Loucy (cell line): ENCODE data around the gene SNX27.

Source experiments
- H2AFZ ChIP-seq: fragments of 200-600 bp; sonication (generic); 2 replicates; pipeline ENCODE4 v1.6.0; 2016; ENCODE audit warnings: antibody characterized with exemption, mild to moderate bottlenecking, low read length, moderate library complexity
- H3F3A ChIP-seq: fragments of 200-600 bp; 2 replicates; pipeline ENCODE4 v1.6.0; 2016; ENCODE audit warnings: antibody characterized with exemption, low read depth, mild to moderate bottlenecking
- H3K27me3 ChIP-seq: fragments of 200-600 bp; sonication (generic); 2 replicates; pipeline ENCODE4 v1.6.1; 2014; ENCODE audit warnings: low read length, mild to moderate bottlenecking; ENCODE audit not compliant: insufficient read depth, poor library complexity, severe bottlenecking
- H3K36me3 ChIP-seq: fragments of 200-600 bp; sonication (generic); 2 replicates; pipeline ENCODE4 v1.6.1; 2016; ENCODE audit warnings: low read length; ENCODE audit not compliant: insufficient read depth
- H3K4me1 ChIP-seq: fragments of 200-600 bp; sonication (generic); 2 replicates; pipeline ENCODE4 v1.5.1; 2014; ENCODE audit warnings: low read length, mild to moderate bottlenecking; ENCODE audit not compliant: insufficient read depth, poor library complexity, severe bottlenecking
- H3K4me2 ChIP-seq: fragments of 200-600 bp; sonication (generic); 2 replicates; pipeline ENCODE4 v1.6.0; 2014; ENCODE audit warnings: antibody characterized with exemption, low read length, low read depth, mild to moderate bottlenecking; ENCODE audit not compliant: poor library complexity, severe bottlenecking
- H3K4me3 ChIP-seq: fragments of 200-600 bp; sonication (generic); 2 replicates; pipeline ENCODE4 v1.5.1; 2014; ENCODE audit warnings: low read length, mild to moderate bottlenecking, mixed read lengths; ENCODE audit not compliant: poor library complexity, severe bottlenecking
- H3K79me2 ChIP-seq: fragments of 200-600 bp; sonication (generic); 2 replicates; pipeline ENCODE4 v1.6.1; 2014; ENCODE audit warnings: low read length; ENCODE audit not compliant: insufficient read depth
- H3K9ac ChIP-seq: fragments of 200-600 bp; sonication (generic); 2 replicates; pipeline ENCODE4 v1.6.0; 2014; ENCODE audit warnings: mild to moderate bottlenecking, low read depth, low read length, moderate library complexity; ENCODE audit not compliant: poor library complexity, severe bottlenecking
- H3K9me2 ChIP-seq: fragments of 200-600 bp; sonication (generic); replicated peaks from 2 replicates; pipeline ENCODE4 v1.6.1; 2016; ENCODE audit warnings: low read depth, low read length, mixed read lengths
- H3K9me3 ChIP-seq: fragments of 200-600 bp; sonication (generic); 2 replicates; pipeline ENCODE4 v1.6.1; 2014; ENCODE audit warnings: mild to moderate bottlenecking, antibody characterized with exemption, low read length, low read depth; ENCODE audit not compliant: insufficient read depth
- H4K20me1 ChIP-seq: fragments of 200-600 bp; sonication (generic); 2 replicates; pipeline ENCODE4 v1.6.0; 2014; ENCODE audit warnings: antibody characterized with exemption, low read length, mild to moderate bottlenecking; ENCODE audit not compliant: insufficient read depth, poor library complexity, severe bottlenecking
- CTCF ChIP-seq: fragments of 200-600 bp; sonication (generic); conservative IDR thresholded peaks from 2 replicates; pipeline ENCODE4 v1.5.1; 2014; ENCODE audit warnings: mild to moderate bottlenecking, antibody characterized with exemption, low read length
- EZH2phosphoT487 ChIP-seq: fragments of 200-600 bp; IDR thresholded peaks from 2 replicates; pipeline ENCODE4 v1.6.1; 2018; ENCODE audit warnings: antibody characterized with exemption, mild to moderate bottlenecking, moderate library complexity, borderline replicate concordance

The SNX27 gene

DNA sequence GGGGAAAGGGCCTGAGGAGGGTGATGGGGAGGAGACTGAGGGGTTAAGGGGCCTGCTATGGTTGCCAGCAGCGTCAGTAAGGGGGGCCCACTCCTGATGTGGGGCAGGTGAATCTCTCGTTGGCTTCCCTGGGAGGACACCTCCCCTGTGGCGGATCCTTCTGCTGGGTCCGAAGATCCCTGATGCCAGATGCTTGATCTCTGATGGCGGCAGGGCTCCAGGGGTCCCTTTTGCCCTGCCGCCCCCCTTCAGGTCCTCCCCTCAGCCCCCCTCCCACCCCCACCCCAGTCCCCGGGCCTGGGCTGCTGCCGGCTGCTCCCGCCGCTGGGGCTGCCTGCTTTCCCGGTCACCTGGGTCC, 104.5 kb downstream of the SNX27 start:
- no peaks in the 10 kb centered on the region for H3K9me3 ChIP-seq
- no peak for TF ChIP-seq EZH2phosphoT487
- no peak for TF ChIP-seq CTCF
- no peaks in the 10 kb centered on the region for H3K9me2 ChIP-seq
- no peaks in the 10 kb centered on the region for H4K20me1 ChIP-seq
- no peaks in the 10 kb centered on the region for H3K79me2 ChIP-seq
- H3K4me1 ChIP-seq = peaks cover 7% of the 10 kb centered on the region
- no peak overlapping the region for H3K9ac ChIP-seq
- no peaks in the 10 kb centered on the region for H3F3A ChIP-seq
- H2AFZ ChIP-seq = no peak overlapping the region
- no peak overlapping the region for H3K4me3 ChIP-seq
- H3K36me3 ChIP-seq = no peaks in the 10 kb centered on the region
- H3K4me2 ChIP-seq = no peak overlapping the region
- no peaks in the 10 kb centered on the region for H3K27me3 ChIP-seq

DNA sequence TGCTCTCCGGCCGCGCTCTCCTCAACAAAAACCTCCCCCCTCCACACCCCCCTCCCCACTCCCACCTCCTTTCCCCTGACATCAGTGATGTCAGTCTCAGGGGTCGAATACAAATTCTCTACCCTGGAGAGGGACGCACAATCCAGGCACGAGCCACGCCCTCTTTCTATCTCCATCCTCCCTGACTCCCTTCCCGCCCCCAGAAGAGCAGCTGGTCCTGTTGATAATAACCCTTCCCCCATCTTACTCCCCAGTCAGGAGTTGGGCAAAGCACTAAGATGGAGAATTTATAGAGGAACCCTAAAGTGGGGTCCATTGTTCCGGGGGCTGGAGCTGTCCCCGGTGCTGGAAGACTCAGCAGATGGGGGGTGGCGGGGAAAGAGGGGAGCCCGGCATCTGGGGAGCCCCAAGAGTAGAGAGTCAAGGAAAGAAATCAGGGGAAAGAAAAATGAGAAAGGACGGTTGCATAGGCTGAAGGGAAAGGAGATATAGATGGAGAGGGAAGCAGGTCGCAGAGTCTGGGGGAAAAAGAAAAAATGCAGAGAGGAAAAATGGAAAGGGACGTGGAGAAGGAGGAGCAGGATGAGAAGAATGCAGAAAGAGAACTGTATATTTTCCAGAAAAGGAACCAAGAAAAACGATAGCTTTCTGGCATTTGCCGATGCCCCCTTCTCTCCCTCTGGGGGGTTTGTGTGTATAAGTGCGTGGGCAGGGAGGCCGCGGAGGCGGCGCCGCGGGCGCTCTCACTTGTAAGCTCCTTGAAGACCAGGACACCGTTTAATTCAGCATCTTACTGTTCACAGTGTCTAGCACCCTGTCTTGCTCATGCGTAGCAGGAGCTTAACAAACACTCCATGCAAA, 105.2 kb downstream of the SNX27 start, which contains the start of gene CELF3:
Gene CELF3, minus strand, starts transcription at position 33 of the 861 bp plus-strand sequence. CDS start 783 bp downstream, outside the sequence.
- no peak within 1 kb of the TSS for H3K9ac ChIP-seq
- H3F3A ChIP-seq = no peaks in the 10 kb centered on the region
- no peak within 1 kb of the TSS for H3K4me2 ChIP-seq

DNA sequence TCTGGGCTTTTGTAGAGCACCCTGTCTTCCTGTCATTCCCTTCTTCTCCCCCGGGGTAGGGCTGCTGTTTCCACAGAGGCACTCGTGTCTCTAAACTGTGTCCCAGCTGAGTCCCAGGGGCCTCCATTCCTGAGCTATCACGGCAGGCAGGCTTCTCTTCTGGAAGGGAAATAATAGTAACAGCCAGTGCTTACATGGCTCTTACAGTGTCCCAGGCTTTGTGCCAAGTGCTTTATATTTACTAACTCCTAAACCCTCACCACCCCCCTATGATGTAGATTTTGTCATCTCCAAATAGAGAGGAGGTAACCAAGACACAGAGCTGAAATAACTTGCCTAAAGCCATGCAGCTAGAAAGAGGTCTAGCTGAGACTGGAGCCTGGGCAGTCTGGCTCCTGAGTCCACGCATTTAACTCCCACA, 106.2 kb downstream of the SNX27 start:
- no peaks in the 10 kb centered on the region for H4K20me1 ChIP-seq
- no peak overlapping the region for H3K9ac ChIP-seq
- TF ChIP-seq EZH2phosphoT487 (no peak), CTCF (no peak)
- H3K4me2 ChIP-seq = no peak overlapping the region
- H3K27me3 ChIP-seq = no peaks in the 10 kb centered on the region
- no peak overlapping the region for H2AFZ ChIP-seq
- peaks cover 7% of the 10 kb centered on the region for H3K4me1 ChIP-seq
- no peaks in the 10 kb centered on the region for H3K79me2 ChIP-seq
- H3F3A ChIP-seq = no peaks in the 10 kb centered on the region
- H3K36me3 ChIP-seq = no peaks in the 10 kb centered on the region
- no peaks in the 10 kb centered on the region for H3K9me2 ChIP-seq
- H3K4me3 ChIP-seq = no peak overlapping the region
- no peaks in the 10 kb centered on the region for H3K9me3 ChIP-seq

More for the DNA sequence above, 105.2 kb downstream of the SNX27 start, which contains the start of gene CELF3:
- peaks cover 7% of the 10 kb centered on the region for H3K4me1 ChIP-seq
- no peak within 1 kb of the TSS for H2AFZ ChIP-seq
- no peaks in the 10 kb centered on the region for H3K9me3 ChIP-seq
- no peaks in the 10 kb centered on the region for H3K79me2 ChIP-seq
- no peaks in the 10 kb centered on the region for H4K20me1 ChIP-seq
- no peaks in the 10 kb centered on the region for H3K9me2 ChIP-seq
- H3K27me3 ChIP-seq = no peaks in the 10 kb centered on the region
- TF ChIP-seq EZH2phosphoT487 (no peak), CTCF (no peak)
- no peak within 1 kb of the TSS for H3K4me3 ChIP-seq
- no peaks in the 10 kb centered on the region for H3K36me3 ChIP-seq
